Astrocyte of the cerebellum (primary cell): ENCODE results near the gene STRA6.

ENCODE experiments used
- DNase-seq: peaks from one replicate; pipeline ENCODE4 v3.0.0-alpha.2; 2011; ENCODE audit warnings: low read depth
- H3K4me3 ChIP-seq: 2 replicates; pipeline ENCODE4 v1.5.1; 2011; ENCODE audit warnings: mild to moderate bottlenecking, low read depth, low read length, moderate library complexity
- in situ Hi-C: cut with HindIII; loops from 2 replicates; pipeline ENCODE4 v1.10.0; 2017; ENCODE audit warnings: low sequenced_read_pairs
- TF ChIP-seq, protein P1 (sequence below): IDR thresholded peaks from 2 replicates; pipeline ENCODE4 v1.5.1; 2012; ENCODE audit warnings: low read length, low read depth, moderate library complexity, mild to moderate bottlenecking; ENCODE audit errors: missing control alignments

STRA6 gene

GRCh38 chr15:74200871-74201419 is 1.6 kb downstream of the STRA6 start:
- no peak for DNase-seq
- TF ChIP-seq, protein P1, sequence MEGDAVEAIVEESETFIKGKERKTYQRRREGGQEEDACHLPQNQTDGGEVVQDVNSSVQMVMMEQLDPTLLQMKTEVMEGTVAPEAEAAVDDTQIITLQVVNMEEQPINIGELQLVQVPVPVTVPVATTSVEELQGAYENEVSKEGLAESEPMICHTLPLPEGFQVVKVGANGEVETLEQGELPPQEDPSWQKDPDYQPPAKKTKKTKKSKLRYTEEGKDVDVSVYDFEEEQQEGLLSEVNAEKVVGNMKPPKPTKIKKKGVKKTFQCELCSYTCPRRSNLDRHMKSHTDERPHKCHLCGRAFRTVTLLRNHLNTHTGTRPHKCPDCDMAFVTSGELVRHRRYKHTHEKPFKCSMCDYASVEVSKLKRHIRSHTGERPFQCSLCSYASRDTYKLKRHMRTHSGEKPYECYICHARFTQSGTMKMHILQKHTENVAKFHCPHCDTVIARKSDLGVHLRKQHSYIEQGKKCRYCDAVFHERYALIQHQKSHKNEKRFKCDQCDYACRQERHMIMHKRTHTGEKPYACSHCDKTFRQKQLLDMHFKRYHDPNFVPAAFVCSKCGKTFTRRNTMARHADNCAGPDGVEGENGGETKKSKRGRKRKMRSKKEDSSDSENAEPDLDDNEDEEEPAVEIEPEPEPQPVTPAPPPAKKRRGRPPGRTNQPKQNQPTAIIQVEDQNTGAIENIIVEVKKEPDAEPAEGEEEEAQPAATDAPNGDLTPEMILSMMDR: no peak
- no peak overlapping the region for H3K4me3 ChIP-seq
- in situ Hi-C loops: no loop called here

DNA sequence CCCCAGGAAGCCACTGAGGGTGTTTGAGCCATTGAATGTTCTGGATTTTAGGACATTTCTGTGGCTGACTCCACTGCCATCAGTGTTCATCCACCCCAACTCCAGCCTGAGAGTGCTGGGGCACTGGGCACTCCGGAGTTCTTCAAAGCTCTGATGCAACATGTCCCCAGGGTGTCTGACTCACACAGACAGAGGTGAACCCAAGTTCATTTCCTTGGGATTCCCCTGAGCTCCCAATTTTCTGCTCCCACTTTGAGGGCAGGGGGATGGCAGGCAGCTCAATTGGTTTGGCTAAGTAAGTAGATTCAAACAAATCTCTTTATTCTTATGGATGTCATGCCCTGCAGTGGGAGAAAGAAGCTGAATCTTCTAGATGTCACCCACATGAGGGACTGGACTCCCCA is 2.2 kb downstream of the STRA6 start:
- in situ Hi-C loops: no loop called here
- peak; percentile 56 for DNase-seq
- TF ChIP-seq, protein P1: no peak
- H3K4me3 ChIP-seq: no peak overlapping the region

- in situ Hi-C loops: no loop called here
- H3K4me3 ChIP-seq: no peak overlapping the region
Measured at GRCh38 chr15:74199297-74199652, 3.3 kb downstream of the STRA6 start.

DNA sequence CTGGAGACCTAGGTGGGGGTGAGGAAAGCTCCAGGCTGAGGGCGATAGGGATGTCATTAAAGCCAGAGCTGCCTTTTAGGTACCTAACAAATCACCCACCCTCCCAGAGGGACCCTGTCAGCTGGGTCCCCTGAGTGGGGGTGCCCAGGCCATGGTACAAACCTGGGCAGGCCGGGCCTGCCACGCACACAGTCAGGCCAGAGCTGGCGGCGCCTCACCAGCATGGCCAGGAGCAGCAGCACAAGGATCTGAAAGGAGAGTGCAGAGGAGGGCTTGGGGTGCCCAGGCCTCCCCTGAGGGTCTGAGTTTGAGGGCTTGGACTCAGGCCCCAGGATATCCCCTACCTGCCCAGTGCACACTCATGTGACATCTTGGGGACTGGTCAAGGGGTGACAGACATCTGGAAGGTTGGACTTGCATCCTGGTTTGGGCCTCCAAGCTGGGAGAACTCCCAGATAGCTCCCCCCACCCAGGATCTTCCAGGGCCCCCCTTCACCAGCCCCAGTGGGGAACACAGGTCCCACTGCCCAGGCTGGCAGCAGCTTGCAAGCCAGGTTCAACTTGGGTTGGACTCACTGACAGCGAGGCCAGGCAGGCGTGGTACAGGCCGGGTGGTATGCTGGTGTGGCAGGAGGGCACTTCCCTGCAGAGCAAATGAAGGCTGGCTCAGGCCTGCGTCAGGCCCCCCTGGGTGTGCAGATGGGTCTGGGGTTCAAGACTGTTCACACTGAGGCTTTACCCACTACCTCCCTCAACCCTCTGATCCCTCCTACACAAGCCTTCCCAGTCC is 5.2 kb downstream of the STRA6 start:
- in situ Hi-C loops: no loop called here
- no peak overlapping the region for H3K4me3 ChIP-seq
- no peak for DNase-seq
- TF ChIP-seq, protein P1: no peak

More at GRCh38 chr15:74199297-74199652, 3.3 kb downstream of the STRA6 start:
- TF ChIP-seq, protein P1: no peak
- DNase-seq: no peak

GRCh38 chr15:74196175-74196574 is 6.4 kb downstream of the STRA6 start:
- H3K4me3 ChIP-seq: no peak overlapping the region
- in situ Hi-C loops: no loop called here
- TF ChIP-seq, protein P1: no peak
- DNase-seq: peak; percentile 71

DNA sequence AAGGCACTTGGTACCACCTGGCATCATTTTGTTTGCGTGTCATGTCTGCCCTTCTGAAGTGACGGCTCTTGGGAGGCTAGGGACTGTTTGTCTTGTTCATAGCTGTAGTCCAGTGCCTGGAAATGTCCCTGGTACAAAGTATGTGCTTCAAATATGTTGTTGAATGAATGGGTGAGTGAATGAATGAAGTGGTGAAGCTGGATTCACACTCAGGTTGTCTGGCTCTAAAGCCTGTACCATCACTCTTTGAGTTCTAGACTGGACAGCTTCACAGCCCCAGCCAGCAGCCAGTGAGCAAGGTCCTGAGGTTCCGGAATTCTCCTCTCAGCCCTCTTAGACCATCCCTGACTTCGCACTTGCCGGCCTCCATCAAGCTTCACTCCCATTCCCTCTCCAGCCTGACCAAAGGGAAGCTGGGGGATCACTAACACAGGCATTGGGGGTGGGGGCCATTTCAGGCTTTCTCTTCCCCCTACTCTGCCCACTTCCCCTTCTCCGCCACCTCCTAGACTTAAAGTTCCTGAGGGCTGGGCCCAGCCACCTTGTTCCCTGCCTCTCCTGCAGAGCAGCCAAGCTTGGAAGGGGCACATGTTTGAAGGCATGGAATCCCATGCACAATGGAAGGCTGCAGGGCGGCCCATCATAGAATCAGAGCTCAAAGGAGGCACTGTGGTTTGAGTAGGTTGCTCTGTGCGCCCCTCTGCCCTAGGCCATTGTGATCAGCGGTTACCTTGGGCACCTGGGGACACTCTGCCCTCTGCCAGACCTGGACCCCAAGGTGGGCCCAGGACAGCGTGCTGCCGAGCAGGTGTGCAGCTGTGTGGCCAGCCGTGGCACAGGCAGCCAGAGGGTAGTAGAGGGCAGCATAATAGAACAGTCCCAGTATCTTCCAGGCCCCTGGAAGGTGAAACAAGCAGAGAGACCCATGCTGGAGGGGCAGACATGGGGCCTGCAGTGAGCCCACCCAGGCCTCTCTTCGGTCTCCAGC is 7.7 kb downstream of the STRA6 start:
- no peak overlapping the region for H3K4me3 ChIP-seq
- in situ Hi-C loops: no loop called here
- TF ChIP-seq, protein P1: no peak
- no peak for DNase-seq
